CD14-positive monocyte (primary cell): ENCODE results near the gene UGT2B7. TPM values are rescaled to one million over a fixed set of nuclear protein-coding genes. Genes with fewer than 3 reads are reported as not detected.

Experiments
- DNase-seq, 3 donors: peaks; one replicate each; pipeline ENCODE4 v3.0.0-alpha.2; 2011 to 2022
- H2AFZ ChIP-seq: 2 replicates; pipeline ENCODE4 v1.6.0; 2012; ENCODE audit warnings: mild to moderate bottlenecking, low read depth, low read length, inconsistent platforms; ENCODE audit not compliant: insufficient read depth, poor library complexity, severe bottlenecking
- H3K27ac ChIP-seq, 2 donors: 1 replicate in 1 of 2; 2 replicates in 1 of 2; pipeline ENCODE4 v1.5.1; 2012 to 2013; ENCODE audit warnings: low read length in 2 of 2, control low read depth in 1 of 2, inconsistent platforms in 1 of 2, low read depth in 1 of 2, mild to moderate bottlenecking in 1 of 2
- H3K27me3 ChIP-seq, 2 donors: one replicate each; pipeline versions ENCODE4 v1.6.0 to v1.6.1; 2011 to 2013; ENCODE audit warnings: low read length in 2 of 2; ENCODE audit not compliant: control insufficient read depth in 2 of 2, insufficient read depth in 2 of 2
- H3K36me3 ChIP-seq, 2 donors: replicated peaks in 1 of 2; 1 replicate in 1 of 2; 2 replicates in 1 of 2; pipeline versions ENCODE4 v1.5.1 to v1.6.1; 2012 to 2013; ENCODE audit warnings: low read length in 2 of 2, control low read depth in 1 of 2, inconsistent platforms in 1 of 2, mild to moderate bottlenecking in 1 of 2; ENCODE audit not compliant: insufficient read depth in 2 of 2, control insufficient read depth in 1 of 2
- H3K4me1 ChIP-seq, 2 donors: 1 replicate in 1 of 2; 2 replicates in 1 of 2; pipeline versions ENCODE4 v1.5.1 to v1.6.1; 2012 to 2013; ENCODE audit warnings: low read length in 2 of 2, control low read depth in 1 of 2, inconsistent platforms in 1 of 2, mild to moderate bottlenecking in 1 of 2, moderate library complexity in 1 of 2; ENCODE audit not compliant: insufficient read depth in 2 of 2, control insufficient read depth in 1 of 2
- H3K4me2 ChIP-seq: replicated peaks from 2 replicates; pipeline ENCODE3; 2012; ENCODE audit warnings: low read length, moderate library complexity, mild to moderate bottlenecking; ENCODE audit not compliant: poor library complexity, severe bottlenecking; ENCODE audit errors: extremely low read depth
- H3K4me3 ChIP-seq, 3 experiments: fragments of 200-600 bp in 1 of 3; sonication (generic) in 1 of 3; replicated peaks in 1 of 3; 1 replicate in 2 of 3; 2 replicates in 1 of 3; pipeline ENCODE4 v1.5.1; 2011 to 2013; ENCODE audit warnings: low read length in 3 of 3, mild to moderate bottlenecking in 3 of 3, control low read depth in 2 of 3, low read depth in 2 of 3, inconsistent platforms in 1 of 3, moderate library complexity in 1 of 3
- H3K79me2 ChIP-seq: 2 replicates; pipeline ENCODE4 v1.6.0; 2012; ENCODE audit warnings: mild to moderate bottlenecking, control low read depth, inconsistent platforms, low read length, moderate library complexity; ENCODE audit not compliant: insufficient read depth
- H3K9ac ChIP-seq: 2 replicates; pipeline ENCODE4 v1.6.0; 2017; ENCODE audit warnings: low read length, mild to moderate bottlenecking; ENCODE audit not compliant: insufficient read depth, poor library complexity, severe bottlenecking
- H3K9me3 ChIP-seq, 2 donors: replicated peaks in 1 of 2; 1 replicate in 1 of 2; 2 replicates in 1 of 2; pipeline versions ENCODE4 v1.5.1 to v1.6.1; 2012 to 2013; ENCODE audit warnings: low read length in 2 of 2, control low read depth in 1 of 2; ENCODE audit not compliant: control insufficient read depth in 1 of 2, insufficient read depth in 1 of 2
- H4K20me1 ChIP-seq: 2 replicates; pipeline ENCODE4 v1.6.0; 2012; ENCODE audit warnings: mild to moderate bottlenecking, low read length, control low read depth, moderate library complexity; ENCODE audit not compliant: insufficient read depth
- H3K27ac Mint-ChIP-seq, 7 donors: one replicate each; pipeline ENCODE4 v1.8.0; 2020; ENCODE audit warnings: mild to moderate bottlenecking in 7 of 7, mixed read lengths in 7 of 7, moderate library complexity in 6 of 7, inconsistent platforms in 2 of 7
- H3K27me3 Mint-ChIP-seq, 3 donors: one replicate each; pipeline ENCODE4 v1.8.0; 2021 to 2022; ENCODE audit warnings: low read depth in 3 of 3, mild to moderate bottlenecking in 3 of 3, mixed read lengths in 3 of 3, moderate library complexity in 3 of 3, inconsistent platforms in 1 of 3
- H3K36me3 Mint-ChIP-seq, 2 donors: one replicate each; pipeline ENCODE4 v1.8.0; 2020; ENCODE audit warnings: mixed read lengths in 2 of 2, inconsistent platforms in 1 of 2, mild to moderate bottlenecking in 1 of 2
- H3K4me1 Mint-ChIP-seq: one replicate; pipeline ENCODE4 v1.8.0; 2020; ENCODE audit warnings: mild to moderate bottlenecking, mixed read lengths
- H3K4me3 Mint-ChIP-seq, 2 donors: one replicate each; pipeline ENCODE4 v1.8.0; 2020; ENCODE audit warnings: mild to moderate bottlenecking in 2 of 2, mixed read lengths in 2 of 2, moderate library complexity in 1 of 2
- H3K9me3 Mint-ChIP-seq, 7 donors: one replicate each; pipeline ENCODE4 v1.8.0; 2020 to 2022; ENCODE audit warnings: mixed read lengths in 7 of 7, mild to moderate bottlenecking in 6 of 7, moderate library complexity in 6 of 7, inconsistent platforms in 2 of 7
- CTCF ChIP-seq: fragments of 200-600 bp; IDR thresholded peaks from one replicate; pipeline ENCODE4 v1.8.0; 2022; ENCODE audit warnings: antibody characterized with exemption, mild to moderate bottlenecking
- WGBS: methylation state at CpG from one replicate; pipeline ENCODE4 v1.1.5; 2013; ENCODE audit warnings: missing lambda C conversion rate; ENCODE audit not compliant: insufficient coverage; 5-methylcytosine and 5-hydroxymethylcytosine counted together
- intact Hi-C, 2 donors: fragments of 100-400 bp; cut with micrococcal nuclease; formaldehyde crosslinking; loops; one replicate each; pipeline versions ENCODE4 v1.15.0 to v1.15.1; 2023
- polyA plus RNA-seq, 3 donors: library from polyadenylated mRNA; depleted of rRNA in 1 of 3; unstranded in 2 of 3; stranded (reverse) in 1 of 3; fragments of 300-500 nt in 2 of 3; fragments of >200 nt in 1 of 3; fragmentation: Illumina TruSeq in 2 of 3; gene quantifications; 1 replicate in 2 of 3; 2 replicates in 1 of 3; pipeline ENCODE4 v1.2.3, GENCODE V29; 2012 to 2021

Gene UGT2B7
- polyA plus RNA-seq, 3 donors = not detected

- no peaks in the 10 kb centered on the region for H3K36me3 Mint-ChIP-seq
- no peak for DNase-seq
- no peak overlapping the region for H3K9ac ChIP-seq
- H3K27me3 ChIP-seq = no peaks in the 10 kb centered on the region
- intact Hi-C loops = no loop called here
- H3K36me3 ChIP-seq = no peaks in the 10 kb centered on the region
- H3K4me1 ChIP-seq = no peaks in the 10 kb centered on the region
- peaks cover 0 to 3% (median 1%) of the 10 kb centered on the region in 7 donors for H3K9me3 Mint-ChIP-seq
- WGBS = 68% methylated on average over 2 of the region's 2 CpGs
- no peak overlapping the region for H3K4me2 ChIP-seq
- no peak overlapping the region for H3K4me3 Mint-ChIP-seq
- no peaks in the 10 kb centered on the region for H3K4me1 Mint-ChIP-seq
- no peaks in the 10 kb centered on the region for H3K79me2 ChIP-seq
- H2AFZ ChIP-seq = no peak overlapping the region
- H3K4me3 ChIP-seq = no peak overlapping the region
- H4K20me1 ChIP-seq = no peaks in the 10 kb centered on the region
- no peaks in the 10 kb centered on the region for H3K9me3 ChIP-seq
- peaks cover 0 to 2% (median 0%) of the 10 kb centered on the region in 3 donors for H3K27me3 Mint-ChIP-seq
- no peak overlapping the region for H3K27ac ChIP-seq
- no peak overlapping the region for H3K27ac Mint-ChIP-seq
- TF ChIP-seq CTCF = no peak
Observed at GRCh38 chr4:69120870-69121269, 24.6 kb downstream of the UGT2B7 start.

DNA sequence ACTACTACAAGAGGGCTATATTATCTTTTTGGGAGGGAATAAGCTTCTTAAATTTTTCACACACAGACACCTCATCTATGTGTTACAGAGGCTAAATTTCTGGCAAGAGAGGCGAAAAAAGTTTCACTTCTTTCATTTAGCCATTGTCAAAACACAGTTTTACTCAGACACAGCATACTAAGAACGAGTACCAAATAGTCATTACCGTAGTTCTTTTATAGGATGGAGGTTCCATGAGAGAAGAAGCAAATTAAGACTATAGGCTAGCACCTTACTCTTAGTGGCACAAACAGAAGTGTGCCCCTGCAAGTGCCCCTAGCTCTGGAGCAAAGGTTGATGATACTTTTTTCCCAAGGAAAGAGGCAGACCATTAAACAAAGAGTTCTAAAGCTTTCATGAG is 26.2 kb downstream of the UGT2B7 start:
- Mint-ChIP-seq H3K4me1 (no peaks in the 10 kb centered on the region), H3K27ac (no peak overlapping the region), H3K27me3 (no peaks in the 10 kb centered on the region), H3K9me3 (peaks cover 0 to 3% (median 1%) of the 10 kb centered on the region in 7 donors), H3K36me3 (no peaks in the 10 kb centered on the region), H3K4me3 (no peak overlapping the region)
- H3K79me2 ChIP-seq = no peaks in the 10 kb centered on the region
- H3K9ac ChIP-seq = no peak overlapping the region
- H3K27me3 ChIP-seq = no peaks in the 10 kb centered on the region
- H4K20me1 ChIP-seq = no peaks in the 10 kb centered on the region
- no peaks in the 10 kb centered on the region for H3K4me1 ChIP-seq
- H3K4me3 ChIP-seq = no peak overlapping the region
- DNase-seq = no peak
- no peak for TF ChIP-seq CTCF
- WGBS = no CpG with 5 or more reads among the region's 3 CpGs
- no peaks in the 10 kb centered on the region for H3K36me3 ChIP-seq
- H3K27ac ChIP-seq = no peak overlapping the region
- no peaks in the 10 kb centered on the region for H3K9me3 ChIP-seq
- H2AFZ ChIP-seq = no peak overlapping the region
- intact Hi-C loops = no loop called here
- no peak overlapping the region for H3K4me2 ChIP-seq
